ENCODE results near the gene KMT5B. TPM values are rescaled to one million over a fixed set of nuclear protein-coding genes. Genes with fewer than 3 reads are reported as not detected.

KMT5B gene
- total RNA-seq (2014; rRNA removed; shearing (Covaris generic)) = 20.9 and 23.8 TPM in 2 replicates

GRCh38 chr11:68213135-68213515 is at the start of gene KMT5B:
Gene KMT5B, minus strand, starts transcription at chr11:68213296. Its CDS starts 23,220 bp downstream, at chr11:68190076.

GRCh38 chr11:68121067-68121899 is 91.8 kb downstream of the KMT5B start, which contains the start of gene CHKA:
Gene CHKA, minus strand, starts transcription at chr11:68121388. Its CDS starts 211 bp downstream, at chr11:68121177.

Other genes starting within 250 kb of the KMT5B start
- 34.8 and 38.8 TPM in 2 replicates for gene UNC93B1, start 209.2 kb downstream of the KMT5B start, total RNA-seq (2014; rRNA removed; shearing (Covaris generic))
- 32.3 and 38.2 TPM in 2 replicates for gene ALDH3B1, start 203.0 kb downstream of the KMT5B start, total RNA-seq (2014; rRNA removed; shearing (Covaris generic))
- 242 and 261 TPM in 2 replicates for gene NDUFS8, start 182.6 kb downstream of the KMT5B start, total RNA-seq (2014; rRNA removed; shearing (Covaris generic))
- gene TCIRG1, start 174.3 kb downstream of the KMT5B start, total RNA-seq (2014; rRNA removed; shearing (Covaris generic)) = 80.7 and 89.0 TPM in 2 replicates
- gene CHKA, start 91.9 kb downstream of the KMT5B start, total RNA-seq (2014; rRNA removed; shearing (Covaris generic)) = 16.0 and 22.2 TPM in 2 replicates
- 57.5 and 63.6 TPM in 2 replicates for gene C11orf24, start 58.7 kb upstream of the KMT5B start, total RNA-seq (2014; rRNA removed; shearing (Covaris generic))
- 26.4 and 30.6 TPM in 2 replicates for gene LRP5, start 99.3 kb upstream of the KMT5B start, total RNA-seq (2014; rRNA removed; shearing (Covaris generic))
- 100 and 116 TPM in 2 replicates for gene PPP6R3, start 247.5 kb upstream of the KMT5B start, total RNA-seq (2014; rRNA removed; shearing (Covaris generic))